ENCODE data around the gene AMN. TPM values are rescaled to one million over a fixed set of nuclear protein-coding genes. Genes with fewer than 3 reads are reported as not detected.

AMN gene
- total RNA-seq, 6 donors from 2014 or later: 14.9 to 56.6 (median 31.6) TPM

DNA sequence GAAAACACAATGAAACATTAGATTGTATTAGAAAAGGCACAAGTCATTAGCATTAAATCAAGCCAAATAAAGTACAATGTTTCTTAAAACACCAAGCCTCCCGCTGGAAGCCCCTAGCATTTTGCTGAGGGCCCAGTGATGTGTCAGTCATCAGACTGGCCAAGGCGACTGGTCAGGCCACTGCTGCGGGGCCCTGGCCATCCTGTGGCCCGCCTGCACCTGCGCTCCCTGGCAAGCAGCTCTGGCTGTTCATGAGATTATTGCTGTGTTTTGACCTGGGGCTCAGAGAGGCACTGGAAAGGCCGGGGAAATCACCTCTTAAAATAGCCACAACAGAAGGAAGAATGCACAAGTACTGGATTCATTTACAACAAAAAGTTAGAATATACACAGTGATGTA, 24.2 kb upstream of the AMN start:
- TF ChIP-seq POLR2A (IDR thresholded peaks at IDR 0.05): no peak
- no peak for TF ChIP-seq POLR2AphosphoS5 (IDR thresholded peaks at IDR 0.05)
- no peak for TF ChIP-seq EP300 (IDR thresholded peaks at IDR 0.05)
- TF ChIP-seq, protein P1, sequence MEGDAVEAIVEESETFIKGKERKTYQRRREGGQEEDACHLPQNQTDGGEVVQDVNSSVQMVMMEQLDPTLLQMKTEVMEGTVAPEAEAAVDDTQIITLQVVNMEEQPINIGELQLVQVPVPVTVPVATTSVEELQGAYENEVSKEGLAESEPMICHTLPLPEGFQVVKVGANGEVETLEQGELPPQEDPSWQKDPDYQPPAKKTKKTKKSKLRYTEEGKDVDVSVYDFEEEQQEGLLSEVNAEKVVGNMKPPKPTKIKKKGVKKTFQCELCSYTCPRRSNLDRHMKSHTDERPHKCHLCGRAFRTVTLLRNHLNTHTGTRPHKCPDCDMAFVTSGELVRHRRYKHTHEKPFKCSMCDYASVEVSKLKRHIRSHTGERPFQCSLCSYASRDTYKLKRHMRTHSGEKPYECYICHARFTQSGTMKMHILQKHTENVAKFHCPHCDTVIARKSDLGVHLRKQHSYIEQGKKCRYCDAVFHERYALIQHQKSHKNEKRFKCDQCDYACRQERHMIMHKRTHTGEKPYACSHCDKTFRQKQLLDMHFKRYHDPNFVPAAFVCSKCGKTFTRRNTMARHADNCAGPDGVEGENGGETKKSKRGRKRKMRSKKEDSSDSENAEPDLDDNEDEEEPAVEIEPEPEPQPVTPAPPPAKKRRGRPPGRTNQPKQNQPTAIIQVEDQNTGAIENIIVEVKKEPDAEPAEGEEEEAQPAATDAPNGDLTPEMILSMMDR (IDR thresholded peaks at IDR 0.05): no peak
- peak in 1 of 2 donors; percentile 50 for DNase-seq
- Histone ChIP-seq H3K9me3 (no peaks in the 10 kb centered on the region), H3K36me3 (peaks cover 0 to 39% (median 4%) of the 10 kb centered on the region in 4 donors), H3K27ac (peak overlapping the region in 1 of 4 donors; percentile 33), H3K27me3 (no peaks in the 10 kb centered on the region), H3K4me3 (no peak overlapping the region), H3K4me1 (peaks cover 0 to 19% (median 11%) of the 10 kb centered on the region in 4 donors)
- WGBS, 2 donors: 72 to 85% methylated on average over 6 of the region's 6 CpGs
- no peak for ATAC-seq (ENCODE audit: low FRiP score in 2 of 2)

GRCh38 chr14:102898776-102899515, 23.5 kb upstream of the AMN start:
- peaks cover 0 to 43% (median 11%) of the 10 kb centered on the region in 4 donors for H3K36me3 ChIP-seq
- H3K27ac ChIP-seq: no peak overlapping the region
- peak in 1 of 2 donors; percentile 32 for DNase-seq
- H3K4me1 ChIP-seq: peaks cover 0 to 19% (median 11%) of the 10 kb centered on the region in 4 donors
- H3K27me3 ChIP-seq: no peaks in the 10 kb centered on the region
- WGBS, 2 donors: 88 to 89% methylated on average over 15 to 18 of the region's 18 CpGs
- no peak overlapping the region for H3K4me3 ChIP-seq
- no peak for ATAC-seq (ENCODE audit: low FRiP score in 2 of 2)
- H3K9me3 ChIP-seq: no peaks in the 10 kb centered on the region
- TF ChIP-seq POLR2AphosphoS5 (IDR thresholded peaks at IDR 0.05) (no peak), EP300 (IDR thresholded peaks at IDR 0.05) (no peak), POLR2A (IDR thresholded peaks at IDR 0.05) (no peak)
- TF ChIP-seq, protein P1 (IDR thresholded peaks at IDR 0.05): no peak

DNA sequence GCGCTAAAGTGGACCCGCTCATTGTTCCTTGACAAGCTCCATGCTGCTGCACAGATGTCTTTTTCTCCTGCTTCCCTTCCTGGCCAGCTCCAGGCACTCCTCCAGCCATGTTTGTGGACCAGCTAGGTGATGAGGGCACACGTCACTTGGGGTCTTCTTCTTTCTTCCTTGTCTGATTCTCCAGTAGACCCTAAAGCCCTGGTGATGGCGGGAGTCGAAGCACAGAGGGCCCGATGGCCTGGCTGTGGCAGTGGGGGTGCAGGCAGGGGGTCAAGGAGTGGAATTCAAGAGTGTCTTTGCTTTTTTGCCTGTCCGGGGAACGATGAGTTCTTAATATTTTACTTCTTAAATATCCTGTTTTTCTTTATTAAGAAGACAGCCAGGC, 23.0 kb upstream of the AMN start:
- no peaks in the 10 kb centered on the region for H3K27me3 ChIP-seq
- no peak overlapping the region for H3K27ac ChIP-seq
- peaks cover 0 to 46% (median 14%) of the 10 kb centered on the region in 4 donors for H3K36me3 ChIP-seq
- DNase-seq: peak in 1 of 2 donors; percentile 6
- TF ChIP-seq POLR2AphosphoS5 (IDR thresholded peaks at IDR 0.05) (no peak), POLR2A (IDR thresholded peaks at IDR 0.05) (no peak), EP300 (IDR thresholded peaks at IDR 0.05) (no peak)
- TF ChIP-seq, protein P1 (IDR thresholded peaks at IDR 0.05): no peak
- no peak overlapping the region for H3K4me3 ChIP-seq
- ATAC-seq (ENCODE audit: low FRiP score in 2 of 2): no peak
- H3K9me3 ChIP-seq: no peaks in the 10 kb centered on the region
- H3K4me1 ChIP-seq: peaks cover 0 to 19% (median 11%) of the 10 kb centered on the region in 4 donors
- WGBS, 2 donors: 96 to 97% methylated on average over 8 of the region's 8 CpGs

GRCh38 chr14:102900631-102901571, 21.6 kb upstream of the AMN start:
- ATAC-seq (ENCODE audit: low FRiP score in 2 of 2) (no peak), DNase-seq (peak in 1 of 2 donors; percentile 74)
- 65 to 67% methylated on average over 30 to 36 of the region's 39 CpGs for WGBS, 2 donors
- TF ChIP-seq EP300 (IDR thresholded peaks at IDR 0.05): no peak
- no peak for TF ChIP-seq POLR2A (IDR thresholded peaks at IDR 0.05)
- no peak for TF ChIP-seq POLR2AphosphoS5 (IDR thresholded peaks at IDR 0.05)
- TF ChIP-seq, protein P1 (IDR thresholded peaks at IDR 0.05): no peak
- Histone ChIP-seq H3K9me3 (no peaks in the 10 kb centered on the region), H3K36me3 (peaks cover 4 to 47% (median 23%) of the 10 kb centered on the region in 4 donors), H3K4me3 (peak overlapping the region in 1 of 4 donors; percentile 13), H3K4me1 (peaks cover 0 to 19% (median 11%) of the 10 kb centered on the region in 4 donors), H3K27ac (peak overlapping the region in 2 of 4 donors; percentile 21 to 43), H3K27me3 (no peaks in the 10 kb centered on the region)
